HepG2 (cell line): ENCODE measurements around the gene THADA. TPM values are rescaled to one million over a fixed set of nuclear protein-coding genes. Genes with fewer than 3 reads are reported as not detected.

ENCODE experiments used
- BCL6 ChIP-seq: IDR thresholded peaks from 2 replicates; pipeline ENCODE4 v1.6.1; 2016; ENCODE audit warnings: missing genetic modification reagents, missing compliant biosample characterization
- GABPB1 ChIP-seq: IDR thresholded peaks from 2 replicates; pipeline ENCODE4 v1.6.1; 2016; ENCODE audit warnings: mild to moderate bottlenecking, missing genetic modification reagents, moderate library complexity, missing compliant biosample characterization
- GATAD2A ChIP-seq: IDR thresholded peaks from 2 replicates; pipeline ENCODE4 v1.6.1; 2016
- HNRNPLL ChIP-seq: fragments of 200-400 bp; formaldehyde crosslinking; IDR thresholded peaks from 2 replicates; pipeline ENCODE4 v1.6.1; 2017; ENCODE audit warnings: mild to moderate bottlenecking, low read depth, low read length; ENCODE audit not compliant: poor library complexity, severe bottlenecking
- IRX3 ChIP-seq: sonication (generic); formaldehyde crosslinking; IDR thresholded peaks from 2 replicates; pipeline ENCODE4 v1.8.1; 2023; ENCODE audit warnings: mild to moderate bottlenecking, low read depth, missing genetic modification reagents, borderline replicate concordance
- JARID2 ChIP-seq: sonication (generic); formaldehyde crosslinking; IDR thresholded peaks from 2 replicates; pipeline ENCODE4 v1.8.1; 2023; ENCODE audit warnings: missing genetic modification reagents, inconsistent platforms; ENCODE audit not compliant: insufficient replicate concordance
- KDM2A ChIP-seq: sonication (generic); formaldehyde crosslinking; IDR thresholded peaks from 2 replicates; pipeline ENCODE4 v1.4.0; 2020; ENCODE audit warnings: low read depth, missing genetic modification reagents, borderline replicate concordance
- KDM5B ChIP-seq: sonication (generic); formaldehyde crosslinking; IDR thresholded peaks from 2 replicates; pipeline ENCODE4 v1.4.0; 2020; ENCODE audit warnings: missing genetic modification reagents, mild to moderate bottlenecking, borderline replicate concordance
- SAFB2 ChIP-seq: sonication (generic); formaldehyde crosslinking; IDR thresholded peaks from 2 replicates; pipeline ENCODE4 v1.5.1; 2020; ENCODE audit warnings: missing genetic modification reagents, low read depth, mild to moderate bottlenecking, borderline replicate concordance
- SRF ChIP-seq: IDR thresholded peaks from 2 replicates; pipeline ENCODE4 v1.6.1; 2011; ENCODE audit warnings: mild to moderate bottlenecking, low read depth, low read length, moderate library complexity
- TMF1 ChIP-seq: sonication (generic); formaldehyde crosslinking; IDR thresholded peaks from 2 replicates; pipeline ENCODE4 v1.8.1; 2022; ENCODE audit warnings: low read depth, missing genetic modification reagents
- ZBTB7B ChIP-seq: sonication (generic); formaldehyde crosslinking; IDR thresholded peaks from 2 replicates; pipeline ENCODE4 v1.4.0; 2020; ENCODE audit warnings: missing genetic modification reagents
- ZKSCAN8 ChIP-seq: IDR thresholded peaks from 2 replicates; pipeline ENCODE4 v1.6.1; 2016; ENCODE audit warnings: borderline replicate concordance, missing genetic modification reagents, missing compliant biosample characterization
- ZNF232 ChIP-seq: sonication (generic); formaldehyde crosslinking; IDR thresholded peaks from 2 replicates; pipeline ENCODE4 v1.4.0; 2020; ENCODE audit warnings: missing genetic modification reagents, borderline replicate concordance
- ZNF317 ChIP-seq: sonication (generic); formaldehyde crosslinking; IDR thresholded peaks from 2 replicates; pipeline ENCODE4 v1.5.0; 2020; ENCODE audit warnings: mild to moderate bottlenecking, missing genetic modification reagents
- ZNF333 ChIP-seq: sonication (generic); formaldehyde crosslinking; IDR thresholded peaks from 2 replicates; pipeline ENCODE4 v1.4.0; 2020; ENCODE audit warnings: mild to moderate bottlenecking, missing genetic modification reagents, borderline replicate concordance
- ZNF431 ChIP-seq: sonication (generic); formaldehyde crosslinking; IDR thresholded peaks from 2 replicates; pipeline ENCODE4 v1.9.0; 2022; ENCODE audit warnings: missing genetic modification reagents, low read depth, mild to moderate bottlenecking, borderline replicate concordance
- ZNF558 ChIP-seq: sonication (generic); formaldehyde crosslinking; IDR thresholded peaks from 2 replicates; pipeline ENCODE4 v1.9.0; 2022; ENCODE audit warnings: mild to moderate bottlenecking, missing genetic modification reagents, borderline replicate concordance
- ZNF605 ChIP-seq: sonication (generic); formaldehyde crosslinking; IDR thresholded peaks from 2 replicates; pipeline ENCODE4 v1.8.0; 2022; ENCODE audit warnings: mild to moderate bottlenecking, missing genetic modification reagents
- ZNF792 ChIP-seq: IDR thresholded peaks from 2 replicates; pipeline ENCODE4 v1.6.1; 2016
- ZNF883 ChIP-seq: sonication (generic); formaldehyde crosslinking; IDR thresholded peaks from 2 replicates; pipeline ENCODE4 v1.5.1; 2020; ENCODE audit warnings: mild to moderate bottlenecking, missing genetic modification reagents; ENCODE audit errors: not compliant biosample characterization
- polyA plus RNA-seq, 8 experiments: library from polyadenylated mRNA; depleted of rRNA in 3 of 8; stranded (reverse) in 7 of 8; unstranded in 1 of 8; fragments of >200 nt; fragmentation: Illumina TruSeq in 4 of 8; extraction: Trizol in 4 of 8; gene quantifications; 2 replicates each; pipeline versions ENCODE4 v1.2.1 to v1.2.3, GENCODE V29; 2011 to 2016; ENCODE audit warnings: low read depth in 4 of 8, missing spikeins in 1 of 8, mixed read lengths in 1 of 8; ENCODE audit not compliant: insufficient read depth in 1 of 8
- total RNA-seq, 5 experiments: library from RNA; depleted of rRNA; stranded (reverse); fragments of >200 nt; fragmentation: Illumina TruSeq; extraction: Trizol; gene quantifications; 2 replicates each; pipeline ENCODE4 v1.2.3, GENCODE V29; 2016; ENCODE audit warnings: low read depth in 1 of 5
- TF ChIP-seq, protein P1 (sequence below): IDR thresholded peaks from 2 replicates; pipeline ENCODE4 v1.6.1; 2016; ENCODE audit warnings: mild to moderate bottlenecking, missing biosample characterization, missing genetic modification reagents
- TF ChIP-seq, protein P2 (sequence below): sonication (generic); formaldehyde crosslinking; IDR thresholded peaks from 2 replicates; pipeline ENCODE4 v1.5.0; 2020; ENCODE audit warnings: mild to moderate bottlenecking, missing genetic modification reagents, borderline replicate concordance
- TF ChIP-seq, protein P3 (sequence below): IDR thresholded peaks from 2 replicates; pipeline ENCODE4 v1.6.1; 2016; ENCODE audit warnings: mild to moderate bottlenecking

THADA gene
- total and polyA plus RNA-seq, 2 of the 13 experiments (the other 11 are each of a cell fraction or from before 2014, with no cell fraction given) = 12.7 to 21.7 TPM

DNA sequence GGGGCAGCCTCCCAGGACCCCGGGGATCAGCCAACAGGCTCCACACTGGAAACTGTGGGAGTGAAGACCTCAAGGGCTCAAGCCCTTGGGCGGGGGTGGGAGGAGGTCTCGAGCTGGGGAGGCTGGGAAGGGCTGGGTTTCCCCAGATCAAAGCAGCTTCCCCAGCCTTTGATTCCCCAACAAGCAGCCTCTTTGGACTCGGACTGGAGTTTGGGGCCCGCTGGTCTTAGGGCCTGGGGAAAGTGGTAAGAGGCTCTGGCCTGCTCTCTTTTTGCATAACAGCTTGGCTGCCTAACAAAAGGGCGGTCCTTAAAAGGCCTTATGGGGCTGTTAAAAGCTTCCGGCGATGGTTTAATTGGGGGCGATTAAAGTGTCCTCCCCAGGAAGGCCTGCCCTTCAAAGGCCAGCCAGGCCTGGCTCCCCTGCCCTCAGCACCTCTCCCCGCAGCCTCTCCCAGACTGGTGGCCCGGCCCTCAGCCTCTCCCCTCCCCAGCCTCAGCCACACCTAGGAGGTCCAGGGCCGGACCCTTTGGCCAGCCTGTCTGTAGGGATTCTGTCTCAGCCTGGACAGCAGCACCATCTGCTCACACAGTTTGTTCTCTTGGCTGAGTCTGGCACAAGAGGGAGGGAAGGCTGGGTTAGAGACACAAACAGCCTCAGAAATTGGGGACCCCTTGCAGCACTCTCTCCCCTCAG lies 409.0 kb downstream of the THADA start (continued):
- TF ChIP-seq, protein P1, sequence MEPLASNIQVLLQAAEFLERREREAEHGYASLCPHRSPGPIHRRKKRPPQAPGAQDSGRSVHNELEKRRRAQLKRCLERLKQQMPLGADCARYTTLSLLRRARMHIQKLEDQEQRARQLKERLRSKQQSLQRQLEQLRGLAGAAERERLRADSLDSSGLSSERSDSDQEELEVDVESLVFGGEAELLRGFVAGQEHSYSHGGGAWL = peak; percentile 14; the same call in 1 of the 2 replicates
- TF ChIP-seq ZNF232 (CRISPR knock-in tag) (no peak), ZNF605 (CRISPR knock-in tag) (peak; percentile 76), GATAD2A (CRISPR knock-in tag) (peak; percentile 38; the same call in 1 of the 2 replicates), HNRNPLL (peak; percentile 26), KDM5B (CRISPR knock-in tag) (peak; percentile 64; the same call in 1 of the 2 replicates), KDM2A (0 out of 2 replicates have a peak, but pooled peaks have one; percentile 38), ZBTB7B (peak; percentile 79), SRF (peak; percentile 80), ZNF558 (no peak), ZNF317 (CRISPR knock-in tag) (0 out of 2 replicates have a peak, but pooled peaks have one; percentile 40), ZNF792 (CRISPR knock-in tag) (0 out of 2 replicates have a peak, but pooled peaks have one; percentile 43), BCL6 (CRISPR knock-in tag) (peak; percentile 17; the same call in 1 of the 2 replicates), IRX3 (CRISPR knock-in tag) (peak; percentile 52; the same call in 1 of the 2 replicates), ZNF333 (CRISPR knock-in tag) (no peak), ZNF431 (CRISPR knock-in tag) (no peak), ZNF883 (CRISPR knock-in tag) (peak; percentile 7), SAFB2 (CRISPR knock-in tag) (peak; percentile 80; the same call in 1 of the 2 replicates), ZKSCAN8 (CRISPR knock-in tag) (0 out of 2 replicates have a peak, but pooled peaks have one; percentile 33), TMF1 (CRISPR knock-in tag) (0 out of 2 replicates have a peak, but pooled peaks have one; percentile 54), JARID2 (CRISPR knock-in tag) (no peak), GABPB1 (CRISPR knock-in tag) (peak; percentile 27; the same call in 1 of the 2 replicates)
- TF ChIP-seq, protein P2, sequence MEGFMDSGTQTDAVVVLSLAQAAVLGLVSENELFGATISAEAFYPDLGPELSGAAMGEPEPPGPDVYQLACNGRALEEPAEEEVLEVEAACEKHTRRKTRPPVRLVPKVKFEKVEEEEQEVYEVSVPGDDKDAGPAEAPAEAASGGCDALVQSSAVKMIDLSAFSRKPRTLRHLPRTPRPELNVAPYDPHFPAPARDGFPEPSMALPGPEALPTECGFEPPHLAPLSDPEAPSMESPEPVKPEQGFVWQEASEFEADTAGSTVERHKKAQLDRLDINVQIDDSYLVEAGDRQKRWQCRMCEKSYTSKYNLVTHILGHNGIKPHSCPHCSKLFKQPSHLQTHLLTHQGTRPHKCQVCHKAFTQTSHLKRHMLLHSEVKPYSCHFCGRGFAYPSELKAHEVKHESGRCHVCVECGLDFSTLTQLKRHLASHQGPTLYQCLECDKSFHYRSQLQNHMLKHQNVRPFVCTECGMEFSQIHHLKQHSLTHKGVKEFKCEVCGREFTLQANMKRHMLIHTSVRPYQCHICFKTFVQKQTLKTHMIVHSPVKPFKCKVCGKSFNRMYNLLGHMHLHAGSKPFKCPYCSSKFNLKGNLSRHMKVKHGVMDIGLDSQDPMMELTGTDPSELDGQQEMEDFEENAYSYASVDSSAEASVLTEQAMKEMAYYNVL (CRISPR knock-in tag) = no peak
- TF ChIP-seq, protein P3, sequence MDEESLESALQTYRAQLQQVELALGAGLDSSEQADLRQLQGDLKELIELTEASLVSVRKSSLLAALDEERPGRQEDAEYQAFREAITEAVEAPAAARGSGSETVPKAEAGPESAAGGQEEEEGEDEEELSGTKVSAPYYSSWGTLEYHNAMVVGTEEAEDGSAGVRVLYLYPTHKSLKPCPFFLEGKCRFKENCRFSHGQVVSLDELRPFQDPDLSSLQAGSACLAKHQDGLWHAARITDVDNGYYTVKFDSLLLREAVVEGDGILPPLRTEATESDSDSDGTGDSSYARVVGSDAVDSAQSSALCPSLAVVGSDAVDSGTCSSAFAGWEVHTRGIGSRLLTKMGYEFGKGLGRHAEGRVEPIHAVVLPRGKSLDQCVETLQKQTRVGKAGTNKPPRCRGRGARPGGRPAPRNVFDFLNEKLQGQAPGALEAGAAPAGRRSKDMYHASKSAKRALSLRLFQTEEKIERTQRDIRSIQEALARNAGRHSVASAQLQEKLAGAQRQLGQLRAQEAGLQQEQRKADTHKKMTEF = no peak
